Posterior vena cava (tissue), 2 donors: ENCODE results near the gene ARHGEF2. TPM values are rescaled to one million over a fixed set of nuclear protein-coding genes. Genes with fewer than 3 reads are reported as not detected.
"Not testable (repeated sequence)": the region's sequence is repeated elsewhere in the genome, so short reads cannot be mapped to it uniquely, and the experiment has no call there.

ENCODE experiments used
- DNase-seq: peaks from one replicate; pipeline ENCODE4 v3.0.0-alpha.2; 2020; ENCODE audit warnings: low spot score
- intact Hi-C, 2 donors: fragments of 100-400 bp; cut with DNase I; formaldehyde crosslinking; loops; one replicate each; pipeline versions ENCODE4 v1.14.1 to v1.14.2; 2022 to 2023
- total RNA-seq, 2 donors: library from RNA; stranded (reverse); fragmentation: NEBNext Ultra II Directional; extraction: Animal tissue kit (Norgen Biotek cat#: 25700); gene quantifications; one replicate each; pipeline ENCODE4 v1.2.1, GENCODE V29; 2021
- donor health status: DM: yes; HTN: yes; CAD: no.
- donor health status: DM: yes; HTN: yes; CAD: no.

Gene ARHGEF2
- total RNA-seq, 2 donors from 2014 or later = 138 to 161 TPM

GRCh38 chr1:155931332-155932038, 46.9 kb downstream of the ARHGEF2 start:
- intact Hi-C loops = no loop called here
- no peak for DNase-seq

GRCh38 chr1:155930725-155931124, 47.6 kb downstream of the ARHGEF2 start:
- intact Hi-C loops, DNase-seq: not testable (repeated sequence)

- DNase-seq = no peak
- intact Hi-C loops = no loop called here
Measured at GRCh38 chr1:155929057-155929456, 49.3 kb downstream of the ARHGEF2 start.

- intact Hi-C loops = no loop called here
- no peak for DNase-seq
Measured at GRCh38 chr1:155925506-155925905, 52.8 kb downstream of the ARHGEF2 start.

GRCh38 chr1:155920717-155921116, 57.6 kb downstream of the ARHGEF2 start:
- DNase-seq = no peak
- intact Hi-C loops = no loop called here

- DNase-seq = no peak
- intact Hi-C loops = no loop called here
Measured at GRCh38 chr1:155919801-155920200, 58.5 kb downstream of the ARHGEF2 start.

GRCh38 chr1:155918660-155919059, 59.7 kb downstream of the ARHGEF2 start:
- intact Hi-C loops = no loop called here
- no peak for DNase-seq

- intact Hi-C loops = no loop called here
- DNase-seq = no peak
Measured at GRCh38 chr1:155913969-155914757, 64.2 kb downstream of the ARHGEF2 start.

- DNase-seq = no peak
- intact Hi-C loops = no loop called here
Measured at GRCh38 chr1:155912056-155912536, 66.3 kb downstream of the ARHGEF2 start.

- intact Hi-C loops = no loop called here
- peak; percentile 96 for DNase-seq
Measured at GRCh38 chr1:155911156-155912055, 66.9 kb downstream of the ARHGEF2 start, which contains the start of gene RIT1. RIT1 (minus strand) TSS chr1:155911349; CDS start chr1:155910761, 588 bp downstream.

- no peak for DNase-seq
Measured at GRCh38 chr1:155910621-155911121, 67.7 kb downstream of the ARHGEF2 start.

GRCh38 chr1:155909894-155910293, 68.5 kb downstream of the ARHGEF2 start:
- DNase-seq = no peak
- intact Hi-C loops = no loop called here

More at GRCh38 chr1:155910621-155911121, 67.7 kb downstream of the ARHGEF2 start:
- intact Hi-C loops = no loop called here

- no peak for DNase-seq
- intact Hi-C loops = no loop called here
Measured at GRCh38 chr1:155904261-155904660, 74.1 kb downstream of the ARHGEF2 start.

- intact Hi-C loops = no loop called here
- no peak for DNase-seq
Measured at GRCh38 chr1:155900161-155900560, 78.2 kb downstream of the ARHGEF2 start.

- DNase-seq = no peak
- intact Hi-C loops = no loop called here
Measured at GRCh38 chr1:155899683-155900082, 78.7 kb downstream of the ARHGEF2 start.

- intact Hi-C loops = no loop called here
- no peak for DNase-seq
Measured at GRCh38 chr1:155898888-155899287, 79.5 kb downstream of the ARHGEF2 start.

- intact Hi-C loops = no loop called here
- DNase-seq = no peak
Measured at GRCh38 chr1:155897746-155898145, 80.6 kb downstream of the ARHGEF2 start.
